IMR-90 (cell line): ENCODE data around the gene PRDM5. TPM values are rescaled to one million over a fixed set of nuclear protein-coding genes. Genes with fewer than 3 reads are reported as not detected.

Experiments used
- ATAC-seq: fragments of 200-7000 bp; cut with Tn5 transposase; 2 replicates; pipeline ENCODE4 v1.9.1; 2020; ENCODE audit warnings: low read depth, mild to moderate bottlenecking, moderate library complexity
- BruUV-seq: library from RNA; stranded (reverse); fragments of 400-500 nt; replicated peaks from 2 replicates; lab custom pipeline; 2021; lab: Mats Ljungman, UMichigan
- CTCF ChIA-PET: fragments of 300-600 bp; formaldehyde crosslinking; extraction: SDS; loops from one replicate; lab custom pipeline; 2021; ENCODE audit warnings: antibody characterized with exemption; lab: Yijun Ruan, JAX
- POLR2A ChIA-PET: fragments of 300-600 bp; sonication (Branson Sonifier 250); formaldehyde crosslinking; loops from one replicate; lab custom pipeline; 2022; ENCODE audit warnings: antibody characterized with exemption; ENCODE audit not compliant: unreplicated experiment; lab: Charles Lee
- DNase-seq: peaks from one replicate; pipeline ENCODE4 v3.0.0; 2013
- H2AFZ ChIP-seq: replicated peaks from 2 replicates; pipeline ENCODE3; 2013; ENCODE audit warnings: low read length, mild to moderate bottlenecking; ENCODE audit not compliant: poor library complexity
- H2AK5ac ChIP-seq: 2 replicates; pipeline ENCODE4 v1.6.1; 2013; ENCODE audit warnings: low read depth, low read length, inconsistent platforms
- H2AK9ac ChIP-seq: replicated peaks from 2 replicates; pipeline ENCODE3; 2013; ENCODE audit warnings: mild to moderate bottlenecking, low read depth, low read length, moderate library complexity; ENCODE audit not compliant: poor library complexity
- H2BK120ac ChIP-seq: 2 replicates; pipeline ENCODE4 v1.6.1; 2013; ENCODE audit warnings: low read depth, low read length, inconsistent platforms
- H2BK15ac ChIP-seq: 3 replicates; pipeline ENCODE4 v1.6.1; 2013; ENCODE audit warnings: low read depth, low read length, inconsistent platforms
- H2BK20ac ChIP-seq: 2 replicates; pipeline ENCODE4 v1.6.1; 2013; ENCODE audit warnings: low read depth, mild to moderate bottlenecking, inconsistent platforms, low read length, moderate library complexity
- H2BK5ac ChIP-seq: 2 replicates; pipeline ENCODE4 v1.6.1; 2013; ENCODE audit warnings: mild to moderate bottlenecking, low read depth, low read length, inconsistent platforms; ENCODE audit not compliant: poor library complexity, severe bottlenecking
- H3K14ac ChIP-seq: replicated peaks from 2 replicates; pipeline ENCODE4 v1.6.1; 2013; ENCODE audit warnings: low read depth, low read length, inconsistent platforms
- H3K18ac ChIP-seq: 2 replicates; pipeline ENCODE4 v1.6.1; 2013; ENCODE audit warnings: low read depth, low read length, control low read depth
- H3K23ac ChIP-seq: 2 replicates; pipeline ENCODE4 v1.6.1; 2013; ENCODE audit warnings: low read depth, low read length, inconsistent platforms
- H3K27ac ChIP-seq: 2 replicates; pipeline ENCODE4 v1.5.1; 2013; ENCODE audit warnings: mild to moderate bottlenecking, control low read depth, low read length; ENCODE audit not compliant: insufficient read depth
- H3K27me3 ChIP-seq: 2 replicates; pipeline ENCODE4 v1.6.1; 2013; ENCODE audit warnings: low read length; ENCODE audit not compliant: control insufficient read depth, insufficient read depth
- H3K36me3 ChIP-seq: 2 replicates; pipeline ENCODE4 v1.6.1; 2013; ENCODE audit warnings: low read length, mixed read lengths; ENCODE audit not compliant: control insufficient read depth, insufficient read depth
- H3K4ac ChIP-seq: 2 replicates; pipeline ENCODE4 v1.6.1; 2013; ENCODE audit warnings: low read depth, low read length, inconsistent platforms
- H3K4me1 ChIP-seq: 2 replicates; pipeline ENCODE4 v1.6.1; 2013; ENCODE audit warnings: low read length, mixed read lengths; ENCODE audit not compliant: control insufficient read depth, insufficient read depth
- H3K4me2 ChIP-seq: 2 replicates; pipeline ENCODE4 v1.6.1; 2013; ENCODE audit warnings: low read depth, mild to moderate bottlenecking, control low read depth, low read length, moderate library complexity
- H3K4me3 ChIP-seq: 2 replicates; pipeline ENCODE4 v1.5.1; 2013; ENCODE audit warnings: low read depth, mild to moderate bottlenecking, control low read depth, low read length, moderate library complexity; ENCODE audit not compliant: insufficient read depth
- H3K56ac ChIP-seq: 2 replicates; pipeline ENCODE4 v1.6.1; 2013; ENCODE audit warnings: low read length, inconsistent platforms; ENCODE audit not compliant: insufficient read depth; ENCODE audit errors: extremely low read depth
- H3K79me1 ChIP-seq, 2 experiments: 2 replicates each; pipeline ENCODE4 v1.6.1; 2013; ENCODE audit warnings: low read length in 2 of 2, inconsistent platforms in 1 of 2, low read depth in 1 of 2
- H3K9ac ChIP-seq: 2 replicates; pipeline ENCODE4 v1.6.1; 2013; ENCODE audit warnings: low read depth, low read length, control low read depth
- H3K9me1 ChIP-seq: 2 replicates; pipeline ENCODE4 v1.6.1; 2013; ENCODE audit warnings: low read length, inconsistent platforms; ENCODE audit not compliant: insufficient read depth
- H3K9me3 ChIP-seq: 2 replicates; pipeline ENCODE4 v1.6.1; 2013; ENCODE audit warnings: low read length; ENCODE audit not compliant: control insufficient read depth, insufficient read depth
- H4K20me1 ChIP-seq: 2 replicates; pipeline ENCODE4 v1.6.1; 2013; ENCODE audit warnings: low read length, inconsistent platforms; ENCODE audit not compliant: insufficient read depth
- H4K5ac ChIP-seq: 2 replicates; pipeline ENCODE4 v1.6.1; 2013; ENCODE audit warnings: mild to moderate bottlenecking, low read depth, low read length, control low read depth
- H4K8ac ChIP-seq, 2 experiments: 2 replicates each; pipeline ENCODE4 v1.6.1; 2013; ENCODE audit warnings: low read depth in 2 of 2, low read length in 2 of 2, control low read depth in 1 of 2, inconsistent platforms in 1 of 2
- H4K91ac ChIP-seq: 2 replicates; pipeline ENCODE4 v1.6.1; 2013; ENCODE audit warnings: low read depth, low read length, inconsistent platforms; ENCODE audit not compliant: insufficient read depth
- BHLHE40 ChIP-seq: fragments of 150-350 bp; IDR thresholded peaks from 2 replicates; pipeline ENCODE4 v1.6.1; 2016; ENCODE audit warnings: mild to moderate bottlenecking, low read depth, low read length
- CEBPB ChIP-seq: IDR thresholded peaks from 2 replicates; pipeline ENCODE4 v1.6.1; 2012; ENCODE audit warnings: low read depth, low read length, improper control_type of control experiment
- CHD1 ChIP-seq: IDR thresholded peaks from 2 replicates; pipeline ENCODE4 v1.6.1; 2012; ENCODE audit warnings: low read depth, low read length, improper control_type of control experiment
- ELK1 ChIP-seq: fragments of 150-350 bp; IDR thresholded peaks from 2 replicates; pipeline ENCODE4 v1.6.1; 2016; ENCODE audit warnings: low read depth, mild to moderate bottlenecking, low read length, moderate library complexity, borderline replicate concordance
- FOS ChIP-seq: fragments of 150-350 bp; IDR thresholded peaks from 2 replicates; pipeline ENCODE4 v1.6.1; 2016; ENCODE audit warnings: low read depth, low read length
- MAFK ChIP-seq: IDR thresholded peaks from 2 replicates; pipeline ENCODE4 v1.6.1; 2012; ENCODE audit warnings: low read depth, low read length, improper control_type of control experiment
- MAZ ChIP-seq: IDR thresholded peaks from 2 replicates; pipeline ENCODE4 v1.6.1; 2012; ENCODE audit warnings: low read depth, mild to moderate bottlenecking, low read length, improper control_type of control experiment, moderate library complexity, borderline replicate concordance
- MXI1 ChIP-seq: IDR thresholded peaks from 2 replicates; pipeline ENCODE4 v1.6.1; 2012; ENCODE audit warnings: low read depth, mild to moderate bottlenecking, low read length, moderate library complexity, borderline replicate concordance
- NFE2L2 ChIP-seq: fragments of 150-350 bp; IDR thresholded peaks from 2 replicates; pipeline ENCODE4 v1.6.1; 2016; ENCODE audit warnings: low read depth, mild to moderate bottlenecking, low read length
- POLR2A ChIP-seq: IDR thresholded peaks from 2 replicates; pipeline ENCODE4 v1.6.1; 2012; ENCODE audit warnings: mild to moderate bottlenecking, low read depth, low read length
- RAD21 ChIP-seq: IDR thresholded peaks from 2 replicates; pipeline ENCODE4 v1.6.1; 2012; ENCODE audit warnings: low read length, improper control_type of control experiment
- RCOR1 ChIP-seq: IDR thresholded peaks from 2 replicates; pipeline ENCODE4 v1.6.1; 2012; ENCODE audit warnings: mild to moderate bottlenecking, low read length, improper control_type of control experiment; ENCODE audit not compliant: insufficient replicate concordance
- RFX5 ChIP-seq: IDR thresholded peaks from 2 replicates; pipeline ENCODE4 v1.8.0; 2012; ENCODE audit warnings: low read depth, mild to moderate bottlenecking, low read length, moderate library complexity
- SMC3 ChIP-seq: fragments of 150-350 bp; IDR thresholded peaks from 2 replicates; pipeline ENCODE4 v1.6.1; 2016; ENCODE audit warnings: low read depth, mild to moderate bottlenecking, antibody characterized with exemption, low read length, moderate library complexity
- dilution Hi-C: fragments of 300-500 bp; cut with HindIII; formaldehyde crosslinking; loops from one replicate; pipeline ENCODE4 v1.14.3; 2018; ENCODE audit warnings: low sequenced_read_pairs; ENCODE audit not compliant: unreplicated experiment
- in situ Hi-C: fragments of 300-500 bp; cut with MboI; formaldehyde crosslinking; loops from 3 replicates; pipeline ENCODE4 v1.14.3; 2019; ENCODE audit warnings: low sequenced_read_pairs, inconsistent platforms, mixed read lengths
- intact Hi-C: fragments of 100-400 bp; cut with micrococcal nuclease; formaldehyde crosslinking; loops from 2 replicates; pipeline ENCODE4 v1.10.0; 2022
- polyA plus RNA-seq, 3 experiments: library from polyadenylated mRNA; depleted of rRNA; stranded (reverse); fragments of >200 nt; gene quantifications; 2 replicates each; pipeline ENCODE4 v1.2.3, GENCODE V29; 2012; ENCODE audit warnings: low replicate concordance in 1 of 3
- total RNA-seq: library from RNA; depleted of rRNA; stranded (reverse); fragments of >200 nt; gene quantifications from 2 replicates; pipeline ENCODE4 v1.2.3, GENCODE V29; 2012
- TF ChIP-seq, protein P1 (sequence below): conservative IDR thresholded peaks from 2 replicates; pipeline ENCODE4 v1.5.1; 2012; ENCODE audit warnings: mild to moderate bottlenecking, low read depth, low read length, improper control_type of control experiment
- TF ChIP-seq, protein P2 (sequence below): fragments of 150-350 bp; IDR thresholded peaks from 2 replicates; pipeline ENCODE4 v1.6.1; 2017; ENCODE audit warnings: mild to moderate bottlenecking, antibody characterized with exemption, low read length, low read depth

The PRDM5 gene
- total and polyA plus RNA-seq, 2 of the 4 experiments (the other 2 are of a cell fraction) = 4.1 to 10.8 TPM

DNA sequence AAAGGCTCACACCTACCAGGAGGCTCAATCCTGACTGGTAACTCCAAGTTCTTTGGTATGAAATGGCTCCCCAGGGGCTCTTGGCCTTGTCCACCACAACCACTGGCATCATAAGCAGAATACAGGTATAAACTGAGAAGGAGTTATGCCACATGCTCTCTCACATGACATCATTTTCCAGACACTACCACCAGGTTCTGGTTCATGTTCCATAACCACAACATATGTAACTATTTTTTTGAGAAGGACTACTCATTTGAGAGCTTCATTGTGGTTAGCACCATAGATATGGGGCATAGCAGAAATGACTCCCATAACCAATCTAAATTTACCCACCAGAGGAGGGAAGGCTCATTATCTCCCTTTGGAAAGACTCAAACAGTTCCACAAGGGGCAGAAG, 19.6 kb downstream of the PRDM5 start:
- Histone ChIP-seq H3K9ac (no peak overlapping the region), H3K4me3 (no peak overlapping the region), H3K79me1 (no peaks in the 10 kb centered on the region; a peak in 1 of 4 replicates), H3K56ac (no peak overlapping the region), H4K8ac (no peak overlapping the region), H3K4me2 (no peak overlapping the region), H2AK5ac (no peak overlapping the region), H2AK9ac (no peak overlapping the region), H3K18ac (no peak overlapping the region), H2BK15ac (no peak overlapping the region), H2BK120ac (no peak overlapping the region), H2BK5ac (no peak overlapping the region), H3K9me3 (no peaks in the 10 kb centered on the region), H3K27ac (no peak overlapping the region), H4K20me1 (no peaks in the 10 kb centered on the region), H3K27me3 (no peaks in the 10 kb centered on the region), H2AFZ (no peak overlapping the region), H3K14ac (no peak overlapping the region), H3K4ac (no peak overlapping the region), H3K4me1 (no peaks in the 10 kb centered on the region), H3K36me3 (peaks cover 5% of the 10 kb centered on the region), H4K91ac (no peak overlapping the region), H2BK20ac (no peak overlapping the region), H3K23ac (no peak overlapping the region), H3K9me1 (no peaks in the 10 kb centered on the region), H4K5ac (no peak overlapping the region)
- in situ Hi-C loops (no loop called here), intact Hi-C loops (no loop called here), dilution Hi-C loops (no loop called here)
- TF ChIP-seq NFE2L2 (no peak), RAD21 (no peak), SMC3 (no peak), POLR2A (no peak), CHD1 (no peak), MAZ (no peak), MXI1 (no peak), ELK1 (no peak), RCOR1 (no peak), BHLHE40 (no peak), MAFK (no peak), CEBPB (no peak), RFX5 (no peak), FOS (no peak)
- TF ChIP-seq, protein P1, sequence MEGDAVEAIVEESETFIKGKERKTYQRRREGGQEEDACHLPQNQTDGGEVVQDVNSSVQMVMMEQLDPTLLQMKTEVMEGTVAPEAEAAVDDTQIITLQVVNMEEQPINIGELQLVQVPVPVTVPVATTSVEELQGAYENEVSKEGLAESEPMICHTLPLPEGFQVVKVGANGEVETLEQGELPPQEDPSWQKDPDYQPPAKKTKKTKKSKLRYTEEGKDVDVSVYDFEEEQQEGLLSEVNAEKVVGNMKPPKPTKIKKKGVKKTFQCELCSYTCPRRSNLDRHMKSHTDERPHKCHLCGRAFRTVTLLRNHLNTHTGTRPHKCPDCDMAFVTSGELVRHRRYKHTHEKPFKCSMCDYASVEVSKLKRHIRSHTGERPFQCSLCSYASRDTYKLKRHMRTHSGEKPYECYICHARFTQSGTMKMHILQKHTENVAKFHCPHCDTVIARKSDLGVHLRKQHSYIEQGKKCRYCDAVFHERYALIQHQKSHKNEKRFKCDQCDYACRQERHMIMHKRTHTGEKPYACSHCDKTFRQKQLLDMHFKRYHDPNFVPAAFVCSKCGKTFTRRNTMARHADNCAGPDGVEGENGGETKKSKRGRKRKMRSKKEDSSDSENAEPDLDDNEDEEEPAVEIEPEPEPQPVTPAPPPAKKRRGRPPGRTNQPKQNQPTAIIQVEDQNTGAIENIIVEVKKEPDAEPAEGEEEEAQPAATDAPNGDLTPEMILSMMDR = no peak
- TF ChIP-seq, protein P2, sequence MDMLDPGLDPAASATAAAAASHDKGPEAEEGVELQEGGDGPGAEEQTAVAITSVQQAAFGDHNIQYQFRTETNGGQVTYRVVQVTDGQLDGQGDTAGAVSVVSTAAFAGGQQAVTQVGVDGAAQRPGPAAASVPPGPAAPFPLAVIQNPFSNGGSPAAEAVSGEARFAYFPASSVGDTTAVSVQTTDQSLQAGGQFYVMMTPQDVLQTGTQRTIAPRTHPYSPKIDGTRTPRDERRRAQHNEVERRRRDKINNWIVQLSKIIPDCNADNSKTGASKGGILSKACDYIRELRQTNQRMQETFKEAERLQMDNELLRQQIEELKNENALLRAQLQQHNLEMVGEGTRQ = no peak
- ATAC-seq = no peak
- DNase-seq = no peak
- no TSS peak for BruUV-seq
- CTCF ChIA-PET = no interaction called here
- POLR2A ChIA-PET = no interaction called here
